Suprapubic skin (tissue), 4 donors: ENCODE results near the gene FLAD1.

Experiments
- EP300 ChIP-seq: sonication (generic); formaldehyde crosslinking; IDR thresholded peaks from one replicate; pipeline ENCODE4 v1.6.1; 2017; ENCODE audit warnings: antibody characterized with exemption
- POLR2A ChIP-seq, 2 donors: fragments of 450-650 bp; IDR thresholded peaks; one replicate each; pipeline ENCODE4 v1.6.1; 2017; ENCODE audit warnings: antibody characterized with exemption in 2 of 2, mild to moderate bottlenecking in 2 of 2, moderate library complexity in 2 of 2
- POLR2AphosphoS5 ChIP-seq, 3 donors: sonication (generic); formaldehyde crosslinking; IDR thresholded peaks; one replicate each; pipeline ENCODE4 v1.6.1; 2017; ENCODE audit warnings: antibody characterized with exemption in 3 of 3
- TF ChIP-seq, protein P1 (sequence below), 2 donors: fragments of 200-600 bp in 1 of 2; fragments of 450-650 bp in 1 of 2; sonication (generic) in 1 of 2; IDR thresholded peaks; one replicate each; pipeline ENCODE4 v1.5.1; 2016 to 2019; ENCODE audit warnings: antibody characterized with exemption in 2 of 2, mild to moderate bottlenecking in 1 of 2, moderate library complexity in 1 of 2

DNA sequence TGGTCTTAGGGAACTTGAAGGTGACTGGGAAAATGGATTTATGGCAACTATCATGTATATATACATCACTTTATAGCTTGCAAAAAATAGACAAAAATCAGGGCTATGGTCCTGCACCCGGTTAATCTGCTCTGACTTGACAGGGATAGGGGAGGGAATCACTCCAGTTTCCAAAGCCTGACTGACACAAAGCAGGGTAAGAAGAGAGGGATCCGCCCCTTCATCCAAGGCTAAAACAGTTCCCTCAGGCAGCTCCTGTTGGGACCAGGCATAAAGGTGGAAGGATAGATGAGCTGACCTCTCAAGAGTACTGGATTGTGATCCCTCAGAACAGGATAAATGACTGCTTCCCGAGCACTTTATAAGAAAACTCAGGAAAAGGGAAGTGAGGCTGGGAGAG is 28.6 kb upstream of the FLAD1 start:
- TF ChIP-seq, protein P1, sequence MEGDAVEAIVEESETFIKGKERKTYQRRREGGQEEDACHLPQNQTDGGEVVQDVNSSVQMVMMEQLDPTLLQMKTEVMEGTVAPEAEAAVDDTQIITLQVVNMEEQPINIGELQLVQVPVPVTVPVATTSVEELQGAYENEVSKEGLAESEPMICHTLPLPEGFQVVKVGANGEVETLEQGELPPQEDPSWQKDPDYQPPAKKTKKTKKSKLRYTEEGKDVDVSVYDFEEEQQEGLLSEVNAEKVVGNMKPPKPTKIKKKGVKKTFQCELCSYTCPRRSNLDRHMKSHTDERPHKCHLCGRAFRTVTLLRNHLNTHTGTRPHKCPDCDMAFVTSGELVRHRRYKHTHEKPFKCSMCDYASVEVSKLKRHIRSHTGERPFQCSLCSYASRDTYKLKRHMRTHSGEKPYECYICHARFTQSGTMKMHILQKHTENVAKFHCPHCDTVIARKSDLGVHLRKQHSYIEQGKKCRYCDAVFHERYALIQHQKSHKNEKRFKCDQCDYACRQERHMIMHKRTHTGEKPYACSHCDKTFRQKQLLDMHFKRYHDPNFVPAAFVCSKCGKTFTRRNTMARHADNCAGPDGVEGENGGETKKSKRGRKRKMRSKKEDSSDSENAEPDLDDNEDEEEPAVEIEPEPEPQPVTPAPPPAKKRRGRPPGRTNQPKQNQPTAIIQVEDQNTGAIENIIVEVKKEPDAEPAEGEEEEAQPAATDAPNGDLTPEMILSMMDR (IDR thresholded peaks at IDR 0.05): no peak
- TF ChIP-seq EP300: no peak
- no peak for TF ChIP-seq POLR2A (IDR thresholded peaks at IDR 0.05)
- no peak for TF ChIP-seq POLR2AphosphoS5 (IDR thresholded peaks at IDR 0.05)
